Colon (tissue), 2 donors: ENCODE data around the gene SEPTIN1.

Source experiments
- FAIRE-seq: peaks from 2 replicates; lab custom pipeline; 2012; peaks lifted over from hg19 to GRCh38; lab: Jason Lieb, UNC
- donor health status: control.
- donor health status: control.

Gene SEPTIN1, protein sequence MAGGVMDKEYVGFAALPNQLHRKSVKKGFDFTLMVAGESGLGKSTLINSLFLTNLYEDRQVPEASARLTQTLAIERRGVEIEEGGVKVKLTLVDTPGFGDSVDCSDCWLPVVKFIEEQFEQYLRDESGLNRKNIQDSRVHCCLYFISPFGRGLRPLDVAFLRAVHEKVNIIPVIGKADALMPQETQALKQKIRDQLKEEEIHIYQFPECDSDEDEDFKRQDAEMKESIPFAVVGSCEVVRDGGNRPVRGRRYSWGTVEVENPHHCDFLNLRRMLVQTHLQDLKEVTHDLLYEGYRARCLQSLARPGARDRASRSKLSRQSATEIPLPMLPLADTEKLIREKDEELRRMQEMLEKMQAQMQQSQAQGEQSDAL

DNA sequence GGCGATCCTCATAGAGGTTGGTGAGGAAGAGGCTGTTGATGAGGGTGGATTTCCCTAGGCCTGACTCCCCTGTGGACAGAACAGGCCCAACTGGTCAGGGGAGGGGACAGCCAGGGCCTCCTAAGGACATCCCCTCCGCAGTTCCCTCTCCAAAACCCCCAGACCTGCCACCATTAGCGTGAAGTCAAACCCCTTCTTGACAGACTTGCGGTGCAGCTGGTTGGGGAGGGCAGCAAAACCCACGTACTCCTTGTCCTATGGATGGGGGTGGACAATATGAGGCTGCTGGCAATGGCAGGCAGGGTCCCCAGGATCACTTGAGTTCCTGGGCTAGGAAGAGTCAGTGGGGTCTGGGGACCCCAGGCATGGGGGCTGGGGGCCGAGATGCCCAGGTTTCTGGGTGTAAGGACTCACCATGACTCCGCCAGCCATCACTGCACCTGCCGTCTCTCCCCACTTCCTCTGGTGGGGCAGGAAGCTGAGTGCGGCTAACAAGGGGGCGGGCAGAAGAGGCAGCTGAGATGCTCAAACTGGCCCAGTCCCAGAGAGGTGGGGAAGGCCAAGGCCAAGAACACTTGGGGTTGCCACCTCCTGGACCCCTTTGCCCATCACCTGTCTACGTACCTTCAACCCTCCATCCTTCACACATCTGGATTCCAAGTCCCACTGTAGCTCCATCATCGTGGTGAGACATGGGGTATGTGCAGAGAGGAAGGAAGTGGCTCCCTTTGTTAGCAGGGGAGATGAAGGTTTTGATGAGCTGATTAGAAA lies at the start of gene SEPTIN1:
TSS of gene SEPTIN1 (minus strand) at position 451 of the 771 bp plus-strand sequence. CDS start at position 432, 19 bp downstream.
- no peak for FAIRE-seq

DNA sequence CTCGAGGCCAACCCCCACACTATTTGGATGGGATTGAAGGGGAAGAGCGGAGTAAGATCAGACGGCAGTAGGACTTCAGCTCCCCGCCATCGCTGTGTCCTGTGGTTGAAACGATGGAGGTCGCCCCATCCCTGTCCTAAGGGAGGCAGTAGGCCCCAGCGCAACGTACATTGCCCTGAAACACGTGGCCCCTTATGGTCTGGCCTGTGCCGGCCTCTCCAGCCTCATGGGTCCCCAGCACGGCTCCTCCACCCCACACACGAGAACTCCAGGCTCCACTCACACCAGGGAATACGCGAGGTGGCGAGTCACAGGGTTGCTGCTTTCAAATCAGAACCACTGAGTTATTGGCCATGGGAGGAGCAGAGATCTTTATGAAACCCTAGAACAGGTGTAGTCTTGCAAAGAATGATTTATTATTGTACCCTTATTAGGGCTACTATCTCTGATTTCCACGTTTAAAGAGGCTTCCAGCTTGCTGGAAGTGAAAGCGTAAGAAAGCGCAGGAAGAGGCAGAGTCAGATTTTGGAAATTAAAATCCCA lies 48.1 kb upstream of the SEPTIN1 start:
- no peak for FAIRE-seq

DNA sequence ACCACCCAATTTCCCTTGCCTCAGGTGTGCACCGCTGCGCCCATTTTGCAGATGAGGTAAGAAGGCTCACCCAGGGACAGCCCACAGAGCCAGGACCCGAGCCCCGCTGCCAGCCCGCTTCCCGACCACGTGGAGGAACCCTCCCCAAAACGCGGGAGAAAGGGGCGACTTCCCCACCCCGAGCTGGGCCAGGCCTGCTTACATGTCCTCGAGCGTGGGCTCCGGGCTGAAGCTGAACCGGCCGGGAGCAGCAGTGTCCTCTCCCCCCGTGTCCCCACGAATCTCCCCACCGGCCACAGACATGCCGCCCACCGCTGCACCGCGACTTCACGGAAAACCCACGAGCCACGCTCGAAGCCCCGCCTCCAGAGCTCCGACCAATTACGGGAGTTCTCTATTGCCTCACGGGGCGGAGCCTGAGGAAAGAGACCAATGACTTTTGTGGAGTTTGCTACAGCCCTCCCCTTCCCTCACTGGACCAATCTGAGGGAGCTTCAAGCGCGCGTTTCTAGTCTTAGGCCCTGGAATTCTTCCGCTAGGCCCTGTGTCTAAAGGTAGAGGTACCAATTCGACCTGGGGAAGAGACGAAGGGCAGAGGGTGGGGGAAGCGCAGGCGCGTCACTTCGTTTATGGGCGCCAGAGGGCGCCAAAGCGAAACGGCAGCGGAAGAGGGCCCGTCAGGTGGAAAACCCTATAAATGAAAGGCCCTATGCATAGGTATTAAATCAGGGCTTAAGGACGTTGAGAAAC lies 47.5 kb upstream of the SEPTIN1 start, which contains the start of gene DCTPP1:
TSS of gene DCTPP1 (minus strand) at position 353 of the 750 bp plus-strand sequence. CDS start at position 303, 50 bp downstream.
- no peak for FAIRE-seq

DNA sequence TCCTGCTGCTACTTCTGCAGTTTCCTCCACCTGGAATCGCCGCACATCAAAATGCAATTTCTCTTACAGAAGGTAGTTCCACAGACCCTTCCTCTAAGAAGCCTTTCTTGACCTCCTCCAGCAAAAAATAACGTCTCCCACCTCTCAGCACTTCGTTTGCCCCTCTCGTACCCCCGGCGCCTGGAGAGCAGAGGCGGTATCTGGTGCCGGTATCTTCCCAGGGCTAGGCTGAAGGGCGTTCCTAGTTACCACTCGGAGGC lies 47.0 kb upstream of the SEPTIN1 start:
- no peak for FAIRE-seq

DNA sequence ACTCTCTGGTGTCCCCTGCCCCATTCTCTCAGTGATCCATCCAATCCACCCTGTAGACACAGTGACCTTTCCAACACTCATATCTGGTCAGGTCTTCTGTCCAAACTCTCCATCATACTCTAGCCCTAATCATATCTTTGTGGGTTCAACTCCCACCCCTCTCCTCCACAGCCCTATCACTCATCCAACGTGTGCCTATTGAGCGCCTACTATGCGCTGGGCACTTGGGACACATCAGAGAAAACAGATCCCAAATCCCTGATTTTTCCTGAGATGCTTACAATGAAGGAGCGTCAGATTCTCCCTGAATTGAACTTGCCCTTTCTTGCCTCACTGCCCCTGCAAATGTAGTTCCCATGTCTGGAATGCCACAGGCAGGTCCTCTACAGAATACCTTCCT lies 45.7 kb upstream of the SEPTIN1 start:
- no peak for FAIRE-seq

DNA sequence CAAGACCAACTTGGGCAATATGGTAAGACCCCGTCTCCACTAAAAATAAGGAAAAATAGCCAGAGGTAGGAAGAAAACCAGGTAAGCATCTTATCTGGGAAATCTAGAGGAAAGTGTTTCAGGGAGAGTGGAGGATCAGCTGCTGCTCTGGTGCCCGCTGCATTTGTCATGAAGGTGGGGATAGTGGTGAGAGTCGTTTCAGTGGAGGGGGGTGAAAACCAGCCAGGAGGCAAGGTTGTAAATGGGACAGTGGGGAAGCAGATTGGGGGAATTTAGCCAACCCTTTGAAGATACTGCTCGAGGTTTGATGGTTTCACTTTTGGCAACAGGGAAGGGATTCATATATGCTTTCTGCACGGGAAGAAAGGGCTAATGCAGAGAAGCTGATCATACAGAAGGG lies 38.6 kb upstream of the SEPTIN1 start:
- no peak for FAIRE-seq

DNA sequence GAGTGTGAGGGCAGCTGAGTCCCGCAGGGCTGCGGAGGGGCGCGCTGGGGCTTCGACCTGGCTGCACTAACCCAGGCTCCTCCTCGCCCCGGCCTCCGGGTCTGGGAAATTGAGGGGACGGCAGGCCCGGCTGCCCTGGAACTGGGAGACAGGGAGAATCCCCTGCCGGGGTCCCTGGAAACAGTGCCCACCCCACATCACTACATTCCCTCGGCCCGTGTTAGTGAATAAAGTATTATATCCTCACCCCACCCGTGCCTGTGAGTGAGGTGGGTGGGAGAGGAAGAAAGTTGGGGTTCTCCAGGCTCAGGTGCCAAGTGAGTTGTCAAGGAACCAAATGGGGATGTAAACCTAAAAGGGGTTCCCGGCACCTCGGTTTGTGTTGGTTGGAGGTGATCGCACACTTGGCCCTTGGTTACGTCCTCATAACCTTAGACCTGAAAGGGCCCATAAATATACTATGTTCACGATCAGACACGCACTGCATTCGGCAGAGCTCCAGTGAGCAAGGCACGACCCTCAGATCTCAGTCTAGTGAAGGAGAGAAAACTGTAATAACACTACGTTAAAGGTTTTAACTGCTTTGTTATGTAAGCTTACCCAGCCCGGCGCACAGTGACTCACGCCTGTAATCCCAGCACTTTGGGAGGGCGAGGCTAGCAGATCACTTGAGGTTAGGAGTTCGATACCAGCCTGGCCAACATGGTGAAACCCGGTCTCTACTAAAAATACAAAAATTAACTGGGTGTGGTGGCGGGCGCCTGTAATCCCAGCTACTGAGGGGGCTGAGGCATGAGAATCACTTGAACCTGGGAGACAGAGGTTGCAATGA lies 36.2 kb upstream of the SEPTIN1 start:
- FAIRE-seq: no peak

DNA sequence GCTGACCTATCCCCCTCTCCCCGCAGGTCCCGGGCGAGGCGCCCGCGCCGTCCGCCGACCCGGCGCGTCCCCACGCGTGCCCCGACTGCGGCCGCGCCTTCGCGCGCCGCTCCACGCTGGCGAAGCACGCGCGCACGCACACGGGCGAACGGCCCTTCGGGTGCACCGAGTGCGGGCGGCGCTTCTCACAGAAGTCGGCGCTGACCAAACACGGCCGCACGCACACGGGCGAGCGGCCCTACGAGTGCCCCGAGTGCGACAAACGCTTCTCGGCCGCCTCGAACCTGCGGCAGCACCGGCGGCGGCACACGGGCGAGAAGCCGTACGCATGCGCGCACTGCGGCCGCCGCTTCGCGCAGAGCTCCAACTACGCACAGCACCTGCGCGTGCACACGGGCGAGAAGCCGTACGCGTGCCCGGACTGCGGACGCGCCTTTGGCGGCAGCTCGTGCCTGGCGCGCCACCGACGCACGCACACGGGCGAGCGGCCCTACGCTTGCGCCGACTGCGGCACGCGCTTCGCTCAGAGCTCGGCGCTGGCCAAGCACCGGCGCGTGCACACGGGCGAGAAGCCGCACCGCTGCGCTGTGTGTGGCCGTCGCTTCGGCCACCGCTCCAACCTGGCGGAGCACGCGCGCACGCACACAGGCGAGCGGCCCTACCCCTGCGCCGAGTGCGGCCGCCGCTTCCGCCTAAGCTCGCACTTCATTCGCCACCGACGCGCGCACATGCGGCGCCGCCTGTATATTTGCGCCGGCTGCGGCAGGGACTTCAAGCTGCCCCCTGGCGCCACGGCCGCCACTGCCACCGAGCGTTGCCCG lies 35.4 kb upstream of the SEPTIN1 start:
- no peak for FAIRE-seq

DNA sequence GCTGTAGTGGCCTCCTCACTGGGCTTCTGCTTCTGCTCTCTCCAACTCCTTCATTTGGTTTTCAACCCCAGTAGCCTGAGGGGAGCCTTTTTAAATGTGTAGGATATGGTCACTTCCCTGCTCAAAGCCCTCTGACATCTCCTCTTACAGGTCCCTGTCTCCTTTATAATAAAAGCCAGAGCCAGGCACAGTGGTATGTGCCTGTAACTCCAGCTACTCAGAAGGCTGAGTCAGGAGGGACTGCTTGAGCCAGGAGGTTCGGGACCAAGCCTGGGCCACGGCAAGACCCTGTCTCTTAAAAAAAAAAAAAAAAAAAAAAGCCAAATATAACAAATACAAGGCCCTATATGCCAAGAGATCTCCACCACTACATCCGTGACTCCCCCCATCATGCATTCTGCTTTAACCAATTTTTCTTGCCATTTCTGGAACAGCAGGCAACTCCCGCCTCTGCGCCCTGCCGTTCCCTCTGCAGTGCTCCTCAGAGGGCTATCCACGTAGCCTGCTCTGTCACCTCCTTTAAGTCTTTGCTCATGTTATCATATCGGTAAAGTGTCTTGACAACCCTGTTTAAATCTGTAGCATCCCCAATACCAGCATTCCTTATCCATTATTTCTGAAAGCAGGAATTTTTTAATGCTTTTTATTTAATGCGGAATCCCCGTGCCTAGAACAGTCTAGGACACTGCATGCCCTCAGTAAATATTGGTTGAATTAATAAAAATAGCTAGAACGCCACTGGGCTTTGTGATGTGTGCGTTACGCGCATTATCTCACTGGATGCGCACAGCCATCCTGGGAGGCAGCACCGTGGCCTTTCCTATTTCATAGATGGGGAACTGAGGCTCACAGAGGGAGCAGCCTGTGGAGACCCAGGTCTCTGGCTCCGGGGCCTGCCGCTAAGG lies 34.5 kb upstream of the SEPTIN1 start:
- FAIRE-seq: no peak

DNA sequence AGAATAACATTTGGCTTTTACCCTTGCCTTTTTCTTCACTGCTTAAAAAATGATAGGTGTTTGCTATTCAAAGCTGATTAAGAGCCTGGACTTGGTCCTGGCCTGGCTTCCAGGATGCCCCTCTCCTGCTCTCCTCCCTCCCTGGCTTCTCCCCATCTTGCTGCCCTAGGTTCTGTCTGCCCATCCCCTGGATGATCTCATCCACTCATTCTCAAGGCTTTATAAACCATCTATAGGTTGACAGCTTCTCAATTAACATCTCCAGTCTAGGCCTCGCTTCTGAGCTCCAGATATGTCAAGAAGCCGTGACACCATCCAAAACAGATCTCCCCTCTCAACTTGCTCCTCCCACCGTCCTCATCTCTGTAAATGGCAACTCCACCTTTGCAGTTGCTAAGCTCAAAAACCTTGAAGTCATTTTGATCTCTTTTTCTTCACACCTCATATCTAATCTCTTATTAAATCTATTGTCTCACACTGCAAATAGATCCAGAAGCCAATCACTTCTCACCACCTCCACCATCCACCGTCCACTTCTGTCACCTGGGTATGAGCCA lies 33.8 kb upstream of the SEPTIN1 start:
- no peak for FAIRE-seq

DNA sequence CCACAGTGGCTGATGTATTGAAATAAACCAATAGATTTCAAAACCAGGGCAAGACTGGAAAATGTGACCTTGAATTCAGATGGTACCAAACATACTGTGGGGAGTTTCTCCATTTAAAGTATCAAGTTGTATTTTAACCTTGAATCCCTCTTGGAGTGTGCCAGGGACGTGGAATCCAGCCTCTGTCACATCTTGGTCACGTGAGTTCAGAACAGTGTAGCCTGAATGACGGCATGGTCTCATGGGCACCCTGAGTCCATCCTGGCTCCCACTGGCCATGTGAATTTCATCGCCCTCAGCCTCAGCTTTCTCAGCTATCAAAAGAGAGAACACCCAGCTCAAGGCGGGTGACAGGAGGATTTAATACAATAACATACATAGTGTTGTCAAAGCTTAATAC lies 31.8 kb upstream of the SEPTIN1 start:
- FAIRE-seq: no peak

DNA sequence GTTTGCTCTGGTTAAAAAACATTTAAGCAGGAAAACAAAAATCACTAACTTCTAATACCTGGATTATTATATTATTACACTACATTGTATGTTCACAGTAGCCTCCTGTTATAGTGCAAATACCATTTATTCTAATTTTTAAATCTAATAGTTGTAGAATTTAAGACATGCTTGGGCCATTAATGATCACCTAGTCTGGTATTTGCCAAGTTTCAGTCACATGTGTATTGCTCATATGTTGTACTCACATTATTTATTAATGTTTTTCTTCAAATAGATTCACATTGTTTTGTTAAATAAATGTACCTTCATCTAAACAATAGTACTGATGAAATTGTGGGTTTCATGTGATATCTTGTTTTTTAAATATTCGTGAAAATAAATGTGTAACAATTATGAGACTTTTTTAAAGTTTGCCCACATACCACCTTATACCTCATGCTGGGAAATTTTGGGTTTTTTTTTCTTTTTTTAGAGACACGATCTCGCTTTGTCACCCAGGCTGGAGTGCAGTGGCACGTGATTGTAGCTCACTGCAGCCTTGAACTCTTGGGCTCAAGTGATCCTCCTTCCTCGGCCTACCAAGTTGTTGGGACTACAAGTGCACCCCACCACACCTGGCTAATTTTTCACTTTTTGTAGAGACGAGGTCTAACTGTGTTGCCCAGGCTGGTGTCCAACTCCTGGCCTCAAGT lies 30.9 kb upstream of the SEPTIN1 start:
- no peak for FAIRE-seq

DNA sequence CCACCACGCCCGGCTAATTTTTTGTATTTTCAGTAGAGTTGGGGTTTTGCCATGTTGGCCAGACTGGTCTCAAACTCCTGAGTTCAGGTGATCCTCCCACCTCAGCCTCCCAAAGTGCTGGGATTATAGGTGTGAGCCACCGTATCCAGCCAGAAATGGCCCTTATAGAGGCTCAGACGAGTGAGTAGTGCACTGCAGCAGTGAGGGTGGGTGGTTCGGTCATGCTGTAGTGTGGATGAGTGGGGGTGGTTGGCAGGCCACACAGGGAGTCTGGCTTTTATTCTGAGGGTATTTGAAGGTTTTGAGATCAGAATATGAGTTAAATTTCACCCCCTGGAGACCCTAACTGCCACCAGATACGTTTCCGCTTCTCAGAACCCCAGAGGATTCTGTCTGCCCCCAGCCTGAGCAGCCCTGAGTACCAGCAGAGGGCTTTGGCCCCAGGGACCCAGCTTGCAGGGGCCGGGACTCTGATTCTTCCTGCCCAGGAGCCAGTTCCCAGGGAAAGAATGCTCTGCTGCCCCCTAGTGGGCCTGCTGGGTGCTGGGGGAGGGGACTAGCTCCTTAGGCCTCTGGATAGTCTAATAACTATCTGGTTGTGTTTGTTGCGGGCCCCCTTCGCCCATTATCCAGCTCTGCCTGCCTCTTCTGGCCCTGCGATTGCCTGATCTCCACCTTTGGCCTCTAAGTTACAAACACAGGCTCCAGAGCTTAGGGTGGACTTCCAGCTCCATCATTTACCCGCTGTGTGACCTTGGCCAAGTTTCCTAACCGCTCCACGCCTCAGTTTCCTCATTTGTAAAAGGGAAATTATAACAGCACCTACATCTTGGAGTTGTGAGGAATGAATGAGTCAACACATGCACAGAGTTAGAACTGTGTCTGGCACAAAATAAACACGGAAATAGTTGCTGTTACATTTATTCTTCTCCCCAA lies 27.0 kb upstream of the SEPTIN1 start:
- no peak for FAIRE-seq

DNA sequence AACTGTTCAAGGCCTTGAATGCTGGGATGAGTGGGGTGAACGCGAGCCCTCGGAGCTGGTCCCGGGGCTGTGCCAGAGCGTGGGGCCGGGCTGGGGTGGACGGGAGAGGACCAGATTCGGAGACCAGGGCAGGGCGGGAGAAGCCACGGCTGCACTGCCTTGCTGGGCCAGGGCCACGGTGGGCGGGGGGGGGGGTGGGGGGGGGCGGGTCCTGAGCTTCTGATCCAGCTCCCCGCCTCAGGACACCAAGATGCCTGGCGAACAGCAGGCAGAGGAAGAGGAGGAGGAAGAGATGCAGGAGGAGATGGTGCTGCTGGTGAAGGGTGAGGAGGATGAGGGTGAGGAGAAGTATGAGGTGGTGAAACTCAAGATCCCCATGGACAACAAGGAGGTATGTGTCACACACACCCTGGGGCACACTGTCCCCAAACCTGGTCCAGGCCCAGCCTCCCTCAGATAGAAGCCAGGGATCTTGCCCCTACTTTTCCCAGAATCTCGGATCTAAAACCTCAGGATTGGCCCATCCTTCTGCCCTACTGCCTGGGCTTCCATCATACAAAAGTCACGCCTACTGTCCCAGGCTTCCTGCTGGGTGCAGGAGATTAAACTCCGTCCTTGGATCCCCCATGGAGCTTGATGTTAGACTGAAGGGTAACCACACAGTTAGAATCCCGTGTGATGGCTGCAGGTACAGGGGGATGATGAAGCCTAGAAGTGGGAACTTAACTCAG lies 25.6 kb upstream of the SEPTIN1 start:
- FAIRE-seq: no peak

DNA sequence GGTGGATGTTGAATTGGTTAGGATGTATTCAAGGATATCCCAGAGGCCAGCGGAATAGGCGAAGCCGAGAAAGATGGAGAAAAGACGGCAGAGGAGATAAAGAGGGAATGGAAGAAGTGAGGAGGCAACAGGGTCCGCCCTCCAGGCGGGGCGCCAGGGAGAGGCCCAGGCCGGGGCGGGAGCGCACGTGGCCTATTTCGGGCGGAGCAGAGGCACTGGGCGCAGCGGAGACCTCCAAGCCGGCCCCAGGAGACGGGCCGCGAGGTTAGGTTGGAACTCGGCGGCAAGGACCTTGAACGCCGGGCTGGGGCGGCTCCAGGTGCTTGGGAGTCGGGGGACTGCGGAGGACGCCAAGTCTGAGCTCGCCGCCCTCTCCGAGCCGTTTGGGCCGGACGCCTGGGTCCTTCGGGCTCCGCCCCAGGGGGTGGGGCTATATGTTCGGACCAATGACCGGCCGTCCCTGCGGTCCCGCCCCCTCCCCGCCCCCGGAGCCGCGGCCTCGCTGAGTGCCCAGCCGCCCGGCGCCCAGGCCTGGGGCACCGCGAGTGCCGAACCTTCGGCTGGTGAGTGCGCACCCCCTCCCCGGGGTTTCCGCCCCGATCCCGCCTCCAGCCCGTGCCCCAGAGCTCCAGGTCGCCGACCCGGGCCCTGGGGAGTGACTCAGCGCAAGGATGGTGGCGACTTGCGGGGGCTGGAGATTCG lies 24.9 kb upstream of the SEPTIN1 start, which contains the start of gene ZNF771:
TSS of gene ZNF771 (plus strand) at position 505 of the 702 bp plus-strand sequence. CDS start 448 bp downstream, outside the sequence.
- FAIRE-seq: no peak

DNA sequence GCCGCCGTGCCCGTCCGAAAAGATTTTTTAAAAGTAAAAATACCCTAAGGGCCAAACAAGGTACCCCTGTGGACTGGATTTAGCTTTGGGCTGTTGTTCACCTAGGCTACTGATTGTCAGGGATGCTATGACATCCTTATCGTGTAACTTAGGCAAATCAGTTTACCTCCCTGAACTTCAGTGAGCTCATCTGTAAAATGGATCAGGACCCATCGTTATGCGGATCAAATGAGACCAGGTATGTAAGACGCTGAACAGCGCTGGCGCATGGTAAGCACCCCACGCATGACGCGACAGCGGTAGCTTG lies 24.4 kb upstream of the SEPTIN1 start:
- no peak for FAIRE-seq
